ENCODE measurements around the gene TENM4.

TENM4 gene

GRCh38 chr11:79392161-79392560 lies 48.7 kb downstream of the TENM4 start:
- no peak overlapping the region for H3K27ac ChIP-seq (ENCODE audit: extremely low read depth, low read depth, low read length)
- H3K9me3 ChIP-seq (ENCODE audit: control insufficient read depth, insufficient read depth, low read depth, low read length): no peaks in the 10 kb centered on the region
- H3K36me3 ChIP-seq (ENCODE audit: control insufficient read depth in 2 of 2, insufficient read depth in 1 of 2, low read length in 2 of 2): no peaks in the 10 kb centered on the region
- CTCF ChIA-PET: interaction anchor here (2.6 kb wide), 1 partner anchor 9 kb away, joined by 13 read pairs; no protein-coding TSS in a partner anchor
- TF ChIP-seq ZNF521 (tag by site-specific recombination; IDR thresholded peaks at IDR 0.05): no peak
- TF ChIP-seq, protein P1, sequence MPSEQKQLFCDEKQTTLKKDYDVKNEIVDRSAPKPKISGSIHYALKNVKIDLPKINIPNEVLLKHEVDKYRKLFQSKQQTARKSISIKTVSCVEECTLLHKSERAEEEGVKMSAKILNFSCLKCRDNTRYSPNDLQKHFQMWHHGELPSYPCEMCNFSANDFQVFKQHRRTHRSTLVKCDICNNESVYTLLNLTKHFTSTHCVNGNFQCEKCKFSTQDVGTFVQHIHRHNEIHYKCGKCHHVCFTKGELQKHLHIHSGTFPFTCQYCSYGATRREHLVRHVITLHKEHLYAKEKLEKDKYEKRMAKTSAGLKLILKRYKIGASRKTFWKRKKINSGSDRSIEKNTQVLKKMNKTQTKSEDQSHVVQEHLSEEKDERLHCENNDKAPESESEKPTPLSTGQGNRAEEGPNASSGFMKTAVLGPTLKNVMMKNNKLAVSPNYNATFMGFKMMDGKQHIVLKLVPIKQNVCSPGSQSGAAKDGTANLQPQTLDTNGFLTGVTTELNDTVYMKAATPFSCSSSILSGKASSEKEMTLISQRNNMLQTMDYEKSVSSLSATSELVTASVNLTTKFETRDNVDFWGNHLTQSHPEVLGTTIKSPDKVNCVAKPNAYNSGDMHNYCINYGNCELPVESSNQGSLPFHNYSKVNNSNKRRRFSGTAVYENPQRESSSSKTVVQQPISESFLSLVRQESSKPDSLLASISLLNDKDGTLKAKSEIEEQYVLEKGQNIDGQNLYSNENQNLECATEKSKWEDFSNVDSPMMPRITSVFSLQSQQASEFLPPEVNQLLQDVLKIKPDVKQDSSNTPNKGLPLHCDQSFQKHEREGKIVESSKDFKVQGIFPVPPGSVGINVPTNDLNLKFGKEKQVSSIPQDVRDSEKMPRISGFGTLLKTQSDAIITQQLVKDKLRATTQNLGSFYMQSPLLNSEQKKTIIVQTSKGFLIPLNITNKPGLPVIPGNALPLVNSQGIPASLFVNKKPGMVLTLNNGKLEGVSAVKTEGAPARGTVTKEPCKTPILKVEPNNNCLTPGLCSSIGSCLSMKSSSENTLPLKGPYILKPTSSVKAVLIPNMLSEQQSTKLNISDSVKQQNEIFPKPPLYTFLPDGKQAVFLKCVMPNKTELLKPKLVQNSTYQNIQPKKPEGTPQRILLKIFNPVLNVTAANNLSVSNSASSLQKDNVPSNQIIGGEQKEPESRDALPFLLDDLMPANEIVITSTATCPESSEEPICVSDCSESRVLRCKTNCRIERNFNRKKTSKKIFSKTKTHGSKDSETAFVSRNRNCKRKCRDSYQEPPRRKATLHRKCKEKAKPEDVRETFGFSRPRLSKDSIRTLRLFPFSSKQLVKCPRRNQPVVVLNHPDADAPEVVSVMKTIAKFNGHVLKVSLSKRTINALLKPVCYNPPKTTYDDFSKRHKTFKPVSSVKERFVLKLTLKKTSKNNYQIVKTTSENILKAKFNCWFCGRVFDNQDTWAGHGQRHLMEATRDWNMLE (tag by site-specific recombination; conservative IDR thresholded peaks at IDR 0.05; ENCODE audit: low read depth): no peak
- TF ChIP-seq ZFP37 (tag by site-specific recombination; IDR thresholded peaks at IDR 0.05): no peak
- TF ChIP-seq, protein P2, sequence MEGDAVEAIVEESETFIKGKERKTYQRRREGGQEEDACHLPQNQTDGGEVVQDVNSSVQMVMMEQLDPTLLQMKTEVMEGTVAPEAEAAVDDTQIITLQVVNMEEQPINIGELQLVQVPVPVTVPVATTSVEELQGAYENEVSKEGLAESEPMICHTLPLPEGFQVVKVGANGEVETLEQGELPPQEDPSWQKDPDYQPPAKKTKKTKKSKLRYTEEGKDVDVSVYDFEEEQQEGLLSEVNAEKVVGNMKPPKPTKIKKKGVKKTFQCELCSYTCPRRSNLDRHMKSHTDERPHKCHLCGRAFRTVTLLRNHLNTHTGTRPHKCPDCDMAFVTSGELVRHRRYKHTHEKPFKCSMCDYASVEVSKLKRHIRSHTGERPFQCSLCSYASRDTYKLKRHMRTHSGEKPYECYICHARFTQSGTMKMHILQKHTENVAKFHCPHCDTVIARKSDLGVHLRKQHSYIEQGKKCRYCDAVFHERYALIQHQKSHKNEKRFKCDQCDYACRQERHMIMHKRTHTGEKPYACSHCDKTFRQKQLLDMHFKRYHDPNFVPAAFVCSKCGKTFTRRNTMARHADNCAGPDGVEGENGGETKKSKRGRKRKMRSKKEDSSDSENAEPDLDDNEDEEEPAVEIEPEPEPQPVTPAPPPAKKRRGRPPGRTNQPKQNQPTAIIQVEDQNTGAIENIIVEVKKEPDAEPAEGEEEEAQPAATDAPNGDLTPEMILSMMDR (tag by site-specific recombination; IDR thresholded peaks at IDR 0.05): no peak
- TF ChIP-seq SALL2 (tag by site-specific recombination; IDR thresholded peaks at IDR 0.05; ENCODE audit: borderline replicate concordance): no peak
- no peak for TF ChIP-seq GLI2 (tag by site-specific recombination; IDR thresholded peaks at IDR 0.05; ENCODE audit: borderline replicate concordance, low read depth)
- no peak for TF ChIP-seq ZBTB8A (tag by site-specific recombination; IDR thresholded peaks at IDR 0.05)
- no peak for TF ChIP-seq SP3 (tag by site-specific recombination; IDR thresholded peaks at IDR 0.05)
- no peak for TF ChIP-seq ZNF776 (tag by site-specific recombination; IDR thresholded peaks at IDR 0.05; ENCODE audit: borderline replicate concordance)
- TF ChIP-seq, protein P3, sequence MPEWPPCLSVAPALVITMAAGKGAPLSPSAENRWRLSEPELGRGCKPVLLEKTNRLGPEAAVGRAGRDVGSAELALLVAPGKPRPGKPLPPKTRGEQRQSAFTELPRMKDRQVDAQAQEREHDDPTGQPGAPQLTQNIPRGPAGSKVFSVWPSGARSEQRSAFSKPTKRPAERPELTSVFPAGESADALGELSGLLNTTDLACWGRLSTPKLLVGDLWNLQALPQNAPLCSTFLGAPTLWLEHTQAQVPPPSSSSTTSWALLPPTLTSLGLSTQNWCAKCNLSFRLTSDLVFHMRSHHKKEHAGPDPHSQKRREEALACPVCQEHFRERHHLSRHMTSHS (tag by site-specific recombination; IDR thresholded peaks at IDR 0.05): no peak
- no peak for TF ChIP-seq MEIS1 (CRISPR knock-in tag; IDR thresholded peaks at IDR 0.05; ENCODE audit: borderline replicate concordance)
- TF ChIP-seq EGR2 (tag by site-specific recombination; IDR thresholded peaks at IDR 0.05; ENCODE audit: low read depth): no peak
- TF ChIP-seq ZNF23 (tag by site-specific recombination; IDR thresholded peaks at IDR 0.05; ENCODE audit: borderline replicate concordance): no peak
- no peak for TF ChIP-seq PRDM2 (tag by site-specific recombination; IDR thresholded peaks at IDR 0.05; ENCODE audit: borderline replicate concordance)
- no peak for TF ChIP-seq ZNF146 (tag by site-specific recombination; IDR thresholded peaks at IDR 0.05)
- TF ChIP-seq ZNF184 (tag by site-specific recombination; IDR thresholded peaks at IDR 0.05): no peak
- TF ChIP-seq BCL6B (tag by site-specific recombination; IDR thresholded peaks at IDR 0.05): no peak
- TF ChIP-seq HIC1 (tag by site-specific recombination; IDR thresholded peaks at IDR 0.05): no peak
- TF ChIP-seq ZNF362 (tag by site-specific recombination; IDR thresholded peaks at IDR 0.05): no peak
- no peaks in the 10 kb centered on the region for H3K4me1 ChIP-seq (ENCODE audit: control insufficient read depth, insufficient read depth, low read length)
- H3K4me3 ChIP-seq (ENCODE audit: low read depth, low read length): no peak overlapping the region
- POLR2A ChIA-PET: no interaction called here
